C4-2B (cell line): ENCODE measurements around the gene ARHGEF4.

Experiments used
- H3K27ac ChIP-seq: fragments of 450-650 bp; 2 replicates; pipeline ENCODE4 v1.5.1; 2017
- ZFX ChIP-seq: fragments of 450-650 bp; IDR thresholded peaks from 2 replicates; pipeline ENCODE4 v1.6.1; 2017
- TF ChIP-seq, protein P1 (sequence below): fragments of 450-650 bp; conservative IDR thresholded peaks from 2 replicates; pipeline ENCODE4 v1.5.1; 2017; ENCODE audit warnings: mild to moderate bottlenecking

Gene ARHGEF4

DNA sequence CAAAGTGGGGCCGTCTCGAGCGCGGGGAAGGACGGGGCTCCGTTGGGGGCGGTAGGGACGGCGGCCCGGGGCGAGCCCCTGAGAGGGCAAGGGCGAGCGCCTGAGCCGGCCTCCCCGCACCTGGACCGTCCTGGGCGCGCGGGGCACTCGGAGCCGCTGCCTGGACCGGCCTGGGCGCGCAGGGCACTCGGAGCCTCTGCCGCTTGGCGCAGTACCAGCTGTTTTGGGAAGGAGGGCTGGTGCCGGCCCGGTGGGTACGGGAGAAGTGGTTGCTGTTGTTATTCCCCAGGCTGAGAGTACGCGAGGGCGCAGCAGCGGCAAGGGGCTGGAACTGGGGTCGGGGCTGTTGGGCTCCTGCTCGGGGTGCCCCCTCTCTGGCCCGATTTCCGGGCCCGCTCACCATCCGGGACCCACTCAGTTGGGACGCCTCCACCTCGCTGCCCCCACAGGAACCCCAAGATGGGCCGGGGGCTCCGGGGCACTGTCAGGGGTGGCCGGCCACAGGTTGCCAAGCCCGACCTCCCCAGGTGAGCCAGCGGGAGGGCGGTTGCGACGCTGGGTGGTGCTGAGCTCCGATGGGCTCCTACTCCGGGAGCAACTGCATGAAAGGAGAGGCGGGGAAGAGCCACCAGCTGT is 579 bp downstream of the ARHGEF4 start:
- peak; percentile 31; the same call in 1 of the 2 replicates for TF ChIP-seq ZFX
- TF ChIP-seq, protein P1, sequence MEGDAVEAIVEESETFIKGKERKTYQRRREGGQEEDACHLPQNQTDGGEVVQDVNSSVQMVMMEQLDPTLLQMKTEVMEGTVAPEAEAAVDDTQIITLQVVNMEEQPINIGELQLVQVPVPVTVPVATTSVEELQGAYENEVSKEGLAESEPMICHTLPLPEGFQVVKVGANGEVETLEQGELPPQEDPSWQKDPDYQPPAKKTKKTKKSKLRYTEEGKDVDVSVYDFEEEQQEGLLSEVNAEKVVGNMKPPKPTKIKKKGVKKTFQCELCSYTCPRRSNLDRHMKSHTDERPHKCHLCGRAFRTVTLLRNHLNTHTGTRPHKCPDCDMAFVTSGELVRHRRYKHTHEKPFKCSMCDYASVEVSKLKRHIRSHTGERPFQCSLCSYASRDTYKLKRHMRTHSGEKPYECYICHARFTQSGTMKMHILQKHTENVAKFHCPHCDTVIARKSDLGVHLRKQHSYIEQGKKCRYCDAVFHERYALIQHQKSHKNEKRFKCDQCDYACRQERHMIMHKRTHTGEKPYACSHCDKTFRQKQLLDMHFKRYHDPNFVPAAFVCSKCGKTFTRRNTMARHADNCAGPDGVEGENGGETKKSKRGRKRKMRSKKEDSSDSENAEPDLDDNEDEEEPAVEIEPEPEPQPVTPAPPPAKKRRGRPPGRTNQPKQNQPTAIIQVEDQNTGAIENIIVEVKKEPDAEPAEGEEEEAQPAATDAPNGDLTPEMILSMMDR, result no peak
- peak overlapping the region; percentile 66 for H3K27ac ChIP-seq

DNA sequence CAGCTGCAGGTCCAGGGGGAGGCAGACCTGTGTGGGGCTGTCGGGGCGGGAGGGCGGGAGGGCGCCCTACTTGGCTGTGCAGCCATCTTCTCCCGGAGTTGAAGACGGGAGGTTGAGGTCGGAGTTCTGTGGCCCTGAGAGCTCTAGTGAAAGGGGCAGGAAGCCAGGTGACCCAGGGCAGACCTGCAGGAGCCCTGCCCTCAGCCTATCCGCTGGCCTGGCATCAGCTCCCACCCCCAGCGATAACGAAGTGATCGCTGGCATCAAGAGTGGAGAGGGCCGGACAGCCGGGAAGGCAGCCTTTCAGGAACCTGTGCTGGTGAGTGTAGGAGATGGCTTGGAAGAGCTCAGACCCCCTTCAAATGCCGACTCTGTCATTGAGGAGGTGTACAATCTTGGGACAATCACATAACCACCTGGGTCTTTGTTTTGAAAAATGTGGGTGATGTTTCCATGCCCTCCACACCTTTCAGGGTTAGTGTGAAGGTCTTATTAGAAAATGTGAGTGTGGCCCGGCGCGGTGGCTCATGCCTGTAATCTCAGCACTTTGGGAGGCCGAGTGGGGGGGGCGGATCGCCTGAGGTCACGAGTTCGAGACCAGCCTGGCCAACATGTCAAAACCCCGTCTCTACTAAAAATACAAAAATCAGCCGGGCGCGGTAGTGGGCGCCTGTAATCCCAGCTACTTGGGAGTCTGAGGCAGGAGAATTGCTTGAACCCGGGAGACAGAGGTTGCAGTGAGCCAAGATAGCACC is 1.3 kb downstream of the ARHGEF4 start:
- H3K27ac ChIP-seq, result no peak overlapping the region; the same call in 1 of the 2 replicates
- TF ChIP-seq ZFX, result no peak
- TF ChIP-seq, protein P1, result no peak

DNA sequence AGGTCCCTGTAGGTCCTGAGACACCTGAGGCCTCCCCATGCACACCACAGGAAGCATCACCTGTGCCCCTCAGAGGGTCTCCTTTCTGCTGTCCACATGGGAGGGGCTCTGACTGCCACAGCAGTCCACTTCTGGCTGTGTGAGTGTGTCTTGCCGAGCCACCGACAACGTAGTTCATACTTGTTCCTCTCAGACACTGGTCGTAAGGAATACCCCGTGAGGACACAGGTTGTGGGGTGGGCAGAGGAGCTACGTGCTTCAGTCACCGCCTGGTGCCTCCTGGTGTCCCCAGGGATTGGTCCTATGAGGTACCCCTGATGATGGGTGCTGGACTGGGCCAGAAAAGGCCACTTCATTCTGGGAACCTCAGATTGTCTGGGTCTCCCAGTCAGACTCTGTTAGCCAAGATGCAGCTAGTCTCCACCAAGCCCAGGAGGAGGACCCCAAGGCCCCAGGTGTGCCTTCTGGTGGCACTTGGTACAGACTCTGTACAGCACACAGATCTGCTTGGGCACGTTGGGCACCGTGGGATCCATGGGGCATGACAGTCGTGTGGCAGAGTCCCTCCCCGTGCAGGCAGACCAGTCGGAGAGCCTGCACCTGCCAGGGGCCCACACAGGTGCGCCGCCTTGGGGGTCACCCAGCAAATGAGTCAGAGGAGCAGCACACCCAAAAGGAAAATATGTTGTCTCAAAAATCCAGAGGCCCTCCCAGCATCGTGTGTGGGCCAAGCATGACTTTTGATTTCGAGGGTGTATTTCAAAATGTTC is 2.5 kb downstream of the ARHGEF4 start:
- no peak for TF ChIP-seq ZFX
- TF ChIP-seq, protein P1, result no peak

DNA sequence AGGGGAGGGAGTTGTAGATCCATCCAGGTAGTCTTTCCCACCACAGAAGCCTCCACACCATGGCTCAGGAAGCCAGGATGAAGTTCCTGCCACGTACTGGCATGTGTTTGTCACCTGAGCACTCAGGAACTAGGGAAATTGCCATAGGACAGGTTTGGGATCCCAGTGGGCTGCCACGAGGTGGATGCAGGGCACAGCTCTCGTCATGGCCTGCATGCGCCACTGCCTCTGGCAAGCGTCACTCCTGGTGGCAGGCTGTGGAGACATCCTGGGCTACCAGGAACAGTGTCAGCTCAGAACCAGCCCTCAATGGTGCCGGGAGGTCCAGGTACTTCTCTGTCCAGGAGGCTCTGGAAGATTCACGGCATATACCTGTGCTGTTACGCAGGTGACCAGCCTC is 3.8 kb downstream of the ARHGEF4 start:
- no peak overlapping the region for H3K27ac ChIP-seq
- TF ChIP-seq, protein P1, result no peak
- no peak for TF ChIP-seq ZFX

More for the DNA sequence above, 2.5 kb downstream of the ARHGEF4 start:
- H3K27ac ChIP-seq, result no peak overlapping the region

DNA sequence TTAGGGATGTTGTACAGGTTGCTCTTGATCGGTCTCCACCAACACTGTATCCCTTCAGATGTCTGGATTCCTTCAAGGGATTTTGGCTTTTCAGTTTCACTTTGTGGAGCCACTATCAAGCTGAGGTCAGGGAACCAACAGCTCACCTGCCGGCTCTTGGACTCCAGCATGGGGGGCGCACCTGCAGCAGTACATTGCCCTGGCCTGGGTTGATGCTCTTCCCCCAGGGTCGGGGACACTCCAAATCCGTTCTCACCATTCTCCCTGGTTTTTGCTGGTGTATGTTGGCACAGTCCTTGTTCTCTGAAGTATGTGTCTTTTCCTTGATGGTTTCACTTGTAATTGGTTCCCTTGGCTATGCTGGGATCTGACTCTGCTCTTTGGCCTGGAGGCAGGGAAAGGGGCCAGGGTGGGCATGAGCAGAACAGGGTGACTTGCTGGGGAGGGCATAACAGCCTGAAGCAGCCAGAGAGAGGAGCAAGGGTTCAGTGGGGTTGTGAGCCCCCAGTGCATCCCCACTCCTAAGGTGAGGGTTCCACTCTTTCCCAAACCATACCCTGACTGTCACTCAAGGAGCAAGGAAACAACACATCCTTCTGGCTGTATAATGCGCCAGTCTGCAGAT is 5.1 kb downstream of the ARHGEF4 start:
- H3K27ac ChIP-seq, result no peak overlapping the region
- TF ChIP-seq, protein P1, result no peak
- TF ChIP-seq ZFX, result no peak

DNA sequence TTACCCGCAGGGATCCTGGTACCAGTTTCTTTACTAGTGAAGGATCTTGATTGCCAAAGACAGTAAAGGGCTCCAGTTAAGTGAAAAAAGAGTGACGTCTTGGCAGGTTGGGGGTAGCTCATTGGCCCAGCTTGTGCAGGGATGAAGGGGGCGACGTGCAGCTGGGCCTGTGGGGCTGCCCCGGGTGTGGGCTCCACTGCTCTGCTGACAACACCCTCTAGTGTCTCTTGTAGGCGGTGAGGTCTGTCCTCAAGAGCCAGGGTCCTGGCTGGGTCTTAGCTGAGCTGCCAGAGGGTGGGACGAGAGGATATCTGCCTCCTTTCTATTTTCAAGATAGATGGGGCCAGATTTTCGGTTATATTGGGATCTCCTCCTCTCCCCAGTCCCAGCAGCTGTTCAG is 6.1 kb downstream of the ARHGEF4 start:
- TF ChIP-seq, protein P1, result no peak
- TF ChIP-seq ZFX, result no peak
- no peak overlapping the region for H3K27ac ChIP-seq
